ENCODE data around the gene PRKG1. TPM values are rescaled to one million over a fixed set of nuclear protein-coding genes. Genes with fewer than 3 reads are reported as not detected.

PRKG1 gene
- total and polyA plus RNA-seq, 2 of the 4 experiments (the other 2 are of a cell fraction), result 3.5 to 18.3 TPM

DNA sequence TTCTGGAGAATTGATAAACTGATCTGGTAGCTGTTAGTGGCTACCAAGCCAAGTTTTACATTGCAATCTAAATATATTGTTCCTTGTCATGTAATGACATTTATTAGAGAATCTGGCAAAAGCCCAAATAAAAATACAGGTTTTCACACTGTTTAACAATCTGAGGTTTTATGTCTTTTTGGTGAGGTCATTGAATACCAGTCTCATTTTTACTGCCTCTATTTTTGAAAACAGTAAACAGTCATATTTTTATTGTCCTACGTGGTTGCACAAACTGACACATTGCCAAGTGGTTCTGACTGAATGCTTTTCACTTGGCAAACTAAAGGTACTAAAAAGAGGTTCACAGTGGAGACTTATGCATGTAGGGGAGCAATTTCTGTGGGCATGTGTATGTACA lies 157.5 kb downstream of the PRKG1 start:
- ChIA-PET CTCF (no interaction called here), POLR2A (ENCODE audit: unreplicated experiment) (no interaction called here)
- no peak overlapping the region for H2AFZ ChIP-seq (replicated peaks; ENCODE audit: low read length, poor library complexity)
- in situ Hi-C loops (cut with MboI; ENCODE audit: low sequenced_read_pairs) (no loop called here), dilution Hi-C loops (cut with HindIII; ENCODE audit: low sequenced_read_pairs, unreplicated experiment) (no loop called here), intact Hi-C loops (cut with micrococcal nuclease) (no loop called here)
- H3K23ac ChIP-seq (ENCODE audit: low read depth, low read length), result no peak overlapping the region
- H3K4ac ChIP-seq (ENCODE audit: low read depth, low read length), result no peak overlapping the region
- WGBS, 2 experiments (ENCODE audit: extremely low coverage in 2 of 2, insufficient read length in 1 of 2), result no CpG with 5 or more reads among the region's 1 CpG
- H3K4me2 ChIP-seq (ENCODE audit: low read depth, low read length), result no peak overlapping the region
- no peak overlapping the region for H3K9ac ChIP-seq (ENCODE audit: low read depth, low read length)
- no peak overlapping the region for H2BK20ac ChIP-seq (ENCODE audit: low read depth, low read length)
- DNase-seq (no peak), ATAC-seq (ENCODE audit: low read depth) (no peak)
- peaks cover 6 to 22% of the 10 kb centered on the region in 2 experiments for H3K79me1 ChIP-seq (ENCODE audit: low read depth in 1 of 2, low read length in 2 of 2)
- H2AK5ac ChIP-seq (ENCODE audit: low read depth, low read length), result no peak overlapping the region
- H3K18ac ChIP-seq (ENCODE audit: low read depth, low read length), result no peak overlapping the region
- no peak overlapping the region for H3K56ac ChIP-seq (ENCODE audit: extremely low read depth, insufficient read depth, low read length)
- no peaks in the 10 kb centered on the region for H3K9me3 ChIP-seq (ENCODE audit: control insufficient read depth, insufficient read depth, low read length)
- H2BK5ac ChIP-seq (ENCODE audit: low read depth, low read length, poor library complexity, severe bottlenecking), result no peak overlapping the region
- no peak overlapping the region for H2BK15ac ChIP-seq (ENCODE audit: low read depth, low read length)
- no peak overlapping the region for H2BK120ac ChIP-seq (ENCODE audit: low read depth, low read length)
- H3K14ac ChIP-seq (replicated peaks; ENCODE audit: low read depth, low read length), result no peak overlapping the region
- H4K5ac ChIP-seq (ENCODE audit: low read depth, low read length), result no peak overlapping the region
- TF ChIP-seq POLR2A (IDR thresholded peaks at IDR 0.05; ENCODE audit: low read depth, low read length) (no peak), SMC3 (IDR thresholded peaks at IDR 0.05; ENCODE audit: low read depth, low read length) (no peak), FOS (IDR thresholded peaks at IDR 0.05; ENCODE audit: low read depth, low read length) (no peak)
- peaks cover under 1% of the 10 kb centered on the region; the same call in 1 of the 2 replicates for H4K20me1 ChIP-seq (ENCODE audit: insufficient read depth, low read length)
- peaks cover 3% of the 10 kb centered on the region; the same call in 1 of the 2 replicates for H3K4me1 ChIP-seq (ENCODE audit: control insufficient read depth, insufficient read depth, low read length)
- H3K27me3 ChIP-seq (ENCODE audit: control insufficient read depth, insufficient read depth, low read length), result no peaks in the 10 kb centered on the region
- H2AK9ac ChIP-seq (replicated peaks; ENCODE audit: low read depth, low read length, poor library complexity), result no peak overlapping the region
- no peaks in the 10 kb centered on the region for H3K36me3 ChIP-seq (ENCODE audit: control insufficient read depth, insufficient read depth, low read length)
- 0 out of 2 replicates have a peak, but pooled peaks cover 2% of the 10 kb centered on the region for H3K9me1 ChIP-seq (ENCODE audit: insufficient read depth, low read length)
- no peak overlapping the region for H3K4me3 ChIP-seq (ENCODE audit: insufficient read depth, low read depth, low read length)
- H4K91ac ChIP-seq (ENCODE audit: insufficient read depth, low read depth, low read length), result no peak overlapping the region
- H4K8ac ChIP-seq (ENCODE audit: low read depth in 2 of 2, low read length in 2 of 2), result no peak overlapping the region
- no peak overlapping the region for H3K27ac ChIP-seq (ENCODE audit: insufficient read depth, low read length)
- no TSS peak for BruUV-seq (replicated peaks)
